HG03135 (cell line): ENCODE measurements around the gene CDX1.

Experiments
- ATAC-seq: cut with Tn5 transposase; IDR thresholded peaks from one replicate; pipeline ENCODE4 v1.9.1; 2021; ENCODE audit warnings: mild to moderate bottlenecking, moderate library complexity; ENCODE audit not compliant: unreplicated experiment

Gene CDX1

GRCh38 chr5:150166650-150167511, at the start of gene CDX1:
Gene CDX1, plus strand, starts transcription at chr5:150166778. Its CDS starts 99 bp downstream, at chr5:150166877.
- no peak for ATAC-seq

- no peak for ATAC-seq
Measured at GRCh38 chr5:150117945-150118560, 48.5 kb upstream of the CDX1 start.

- ATAC-seq, result no peak
Measured at GRCh38 chr5:150118561-150119229, 47.9 kb upstream of the CDX1 start.

GRCh38 chr5:150119421-150120061, 47.0 kb upstream of the CDX1 start:
- ATAC-seq, result no peak

- ATAC-seq, result no peak
Measured at GRCh38 chr5:150120062-150120441, 46.5 kb upstream of the CDX1 start.

- ATAC-seq, result no peak
Measured at GRCh38 chr5:150120617-150121447, 45.7 kb upstream of the CDX1 start.

- no peak for ATAC-seq
Measured at GRCh38 chr5:150121448-150122157, 45.0 kb upstream of the CDX1 start.

- ATAC-seq, result no peak
Measured at GRCh38 chr5:150122158-150122510, 44.4 kb upstream of the CDX1 start.

GRCh38 chr5:150122536-150123481, 43.8 kb upstream of the CDX1 start:
- ATAC-seq, result no peak

- ATAC-seq, result no peak
Measured at GRCh38 chr5:150123542-150123941, 43.0 kb upstream of the CDX1 start.

GRCh38 chr5:150124111-150124557, 42.4 kb upstream of the CDX1 start:
- no peak for ATAC-seq

GRCh38 chr5:150124596-150124995, 42.0 kb upstream of the CDX1 start:
- ATAC-seq, result no peak

- no peak for ATAC-seq
Measured at GRCh38 chr5:150125334-150125733, 41.2 kb upstream of the CDX1 start.

- ATAC-seq, result no peak
Measured at GRCh38 chr5:150126199-150126920, 40.2 kb upstream of the CDX1 start.

- ATAC-seq, result no peak
Measured at GRCh38 chr5:150126921-150127265, 39.7 kb upstream of the CDX1 start.

GRCh38 chr5:150129454-150129812, 37.1 kb upstream of the CDX1 start:
- ATAC-seq, result no peak

- ATAC-seq, result no peak
Measured at GRCh38 chr5:150129813-150130492, 36.6 kb upstream of the CDX1 start.

- ATAC-seq, result no peak
Measured at GRCh38 chr5:150130493-150130922, 36.1 kb upstream of the CDX1 start.
